Immature natural killer cell (primary cell): ENCODE data around the gene NSF. TPM values are rescaled to one million over a fixed set of nuclear protein-coding genes. Genes with fewer than 3 reads are reported as not detected.

Experiments
- DNase-seq, 3 donors: peaks; one replicate each; pipeline ENCODE4 v3.0.0; 2022; ENCODE audit warnings: mixed read lengths in 1 of 3
- H3K27ac Mint-ChIP-seq, 6 donors: one replicate each; pipeline ENCODE4 v1.8.0; 2020; ENCODE audit warnings: mixed read lengths in 6 of 6, mild to moderate bottlenecking in 5 of 6, inconsistent platforms in 4 of 6, moderate library complexity in 3 of 6
- H3K27me3 Mint-ChIP-seq, 3 donors: one replicate each; pipeline ENCODE4 v1.8.0; 2020 to 2021; ENCODE audit warnings: low read depth in 3 of 3, mild to moderate bottlenecking in 3 of 3, mixed read lengths in 3 of 3, moderate library complexity in 3 of 3, inconsistent platforms in 1 of 3
- H3K36me3 Mint-ChIP-seq, 3 donors: one replicate each; pipeline ENCODE4 v1.8.0; 2020; ENCODE audit warnings: mixed read lengths in 3 of 3, inconsistent platforms in 2 of 3, mild to moderate bottlenecking in 2 of 3
- H3K4me1 Mint-ChIP-seq, 2 donors: one replicate each; pipeline ENCODE4 v1.8.0; 2020; ENCODE audit warnings: inconsistent platforms in 2 of 2, mild to moderate bottlenecking in 2 of 2, mixed read lengths in 2 of 2, moderate library complexity in 1 of 2
- H3K4me3 Mint-ChIP-seq, 5 donors: one replicate each; pipeline ENCODE4 v1.8.0; 2020; ENCODE audit warnings: mild to moderate bottlenecking in 5 of 5, mixed read lengths in 5 of 5, inconsistent platforms in 3 of 5, moderate library complexity in 3 of 5
- H3K9me3 Mint-ChIP-seq, 6 donors: one replicate each; pipeline ENCODE4 v1.8.0; 2020; ENCODE audit warnings: mild to moderate bottlenecking in 6 of 6, mixed read lengths in 6 of 6, inconsistent platforms in 4 of 6, moderate library complexity in 3 of 6
- polyA plus RNA-seq, 3 donors: library from polyadenylated mRNA; unstranded; fragments of 300-500 nt; fragmentation: Illumina TruSeq; gene quantifications; one replicate each; pipeline ENCODE4 v1.2.3, GENCODE V29; 2021

Gene NSF
- polyA plus RNA-seq, 3 donors from 2014 or later, result 8.3 to 22.0 (median 10.3) TPM

- peaks cover 0 to 3% (median 0%) of the 10 kb centered on the region in 3 donors for H3K27me3 Mint-ChIP-seq
- no peak overlapping the region for H3K27ac Mint-ChIP-seq
- DNase-seq, result no peak
- H3K36me3 Mint-ChIP-seq, result peaks cover 14 to 27% (median 19%) of the 10 kb centered on the region in 3 donors
- no peaks in the 10 kb centered on the region for H3K4me1 Mint-ChIP-seq
- no peak overlapping the region for H3K4me3 Mint-ChIP-seq
- H3K9me3 Mint-ChIP-seq, result no peaks in the 10 kb centered on the region
Measured at GRCh38 chr17:46719891-46720290, 129.4 kb downstream of the NSF start.

- Mint-ChIP-seq H3K27me3 (peaks cover 0 to 3% (median 0%) of the 10 kb centered on the region in 3 donors), H3K36me3 (peaks cover 14 to 27% (median 19%) of the 10 kb centered on the region in 3 donors), H3K4me3 (no peak overlapping the region), H3K9me3 (no peaks in the 10 kb centered on the region), H3K4me1 (no peaks in the 10 kb centered on the region), H3K27ac (no peak overlapping the region)
- no peak for DNase-seq
Measured at GRCh38 chr17:46720408-46720807, 129.9 kb downstream of the NSF start.

GRCh38 chr17:46722662-46723285 lies 132.3 kb downstream of the NSF start:
- H3K27me3 Mint-ChIP-seq, result peaks cover 0 to 2% (median 0%) of the 10 kb centered on the region in 3 donors
- H3K4me1 Mint-ChIP-seq, result no peaks in the 10 kb centered on the region
- H3K36me3 Mint-ChIP-seq, result peaks cover 10 to 27% (median 16%) of the 10 kb centered on the region in 3 donors
- no peak overlapping the region for H3K4me3 Mint-ChIP-seq
- H3K9me3 Mint-ChIP-seq, result no peaks in the 10 kb centered on the region
- H3K27ac Mint-ChIP-seq, result no peak overlapping the region
- no peak for DNase-seq

- H3K4me3 Mint-ChIP-seq, result no peak overlapping the region
- H3K9me3 Mint-ChIP-seq, result no peaks in the 10 kb centered on the region
- H3K27ac Mint-ChIP-seq, result no peak overlapping the region
- no peaks in the 10 kb centered on the region for H3K4me1 Mint-ChIP-seq
- DNase-seq, result no peak
- peaks cover 0 to under 1% (median 0%) of the 10 kb centered on the region in 3 donors for H3K27me3 Mint-ChIP-seq
- peaks cover 7 to 38% (median 29%) of the 10 kb centered on the region in 3 donors for H3K36me3 Mint-ChIP-seq
Measured at GRCh38 chr17:46726206-46726605, 135.7 kb downstream of the NSF start.

- Mint-ChIP-seq H3K9me3 (no peaks in the 10 kb centered on the region), H3K27me3 (no peaks in the 10 kb centered on the region), H3K4me1 (no peaks in the 10 kb centered on the region), H3K36me3 (peaks cover 3 to 41% (median 33%) of the 10 kb centered on the region in 3 donors), H3K4me3 (no peak overlapping the region), H3K27ac (no peak overlapping the region)
- DNase-seq, result no peak
Measured at GRCh38 chr17:46727572-46728348, 137.3 kb downstream of the NSF start.

GRCh38 chr17:46730026-46730425 lies 139.6 kb downstream of the NSF start:
- H3K36me3 Mint-ChIP-seq, result peaks cover 9 to 42% (median 23%) of the 10 kb centered on the region in 3 donors
- no peak overlapping the region for H3K27ac Mint-ChIP-seq
- H3K4me3 Mint-ChIP-seq, result no peak overlapping the region
- no peaks in the 10 kb centered on the region for H3K9me3 Mint-ChIP-seq
- no peaks in the 10 kb centered on the region for H3K4me1 Mint-ChIP-seq
- no peak for DNase-seq
- H3K27me3 Mint-ChIP-seq, result no peaks in the 10 kb centered on the region

GRCh38 chr17:46730679-46731078 lies 140.2 kb downstream of the NSF start:
- Mint-ChIP-seq H3K4me3 (no peak overlapping the region), H3K4me1 (no peaks in the 10 kb centered on the region), H3K27me3 (peaks cover 0 to 2% (median 0%) of the 10 kb centered on the region in 3 donors), H3K36me3 (peaks cover 9 to 42% (median 23%) of the 10 kb centered on the region in 3 donors), H3K9me3 (no peaks in the 10 kb centered on the region), H3K27ac (no peak overlapping the region)
- no peak for DNase-seq

- Mint-ChIP-seq H3K9me3 (no peaks in the 10 kb centered on the region), H3K4me3 (no peak overlapping the region), H3K4me1 (no peaks in the 10 kb centered on the region), H3K27ac (no peak overlapping the region), H3K36me3 (peaks cover 9 to 35% (median 23%) of the 10 kb centered on the region in 3 donors), H3K27me3 (peaks cover 0 to 2% (median 0%) of the 10 kb centered on the region in 3 donors)
- DNase-seq, result no peak
Measured at GRCh38 chr17:46732160-46732559, 141.7 kb downstream of the NSF start.

GRCh38 chr17:46732754-46733398 lies 142.4 kb downstream of the NSF start:
- H3K27me3 Mint-ChIP-seq, result peaks cover 0 to 2% (median 0%) of the 10 kb centered on the region in 3 donors
- DNase-seq, result no peak
- H3K9me3 Mint-ChIP-seq, result no peaks in the 10 kb centered on the region
- peaks cover 13 to 35% (median 23%) of the 10 kb centered on the region in 3 donors for H3K36me3 Mint-ChIP-seq
- no peak overlapping the region for H3K27ac Mint-ChIP-seq
- H3K4me3 Mint-ChIP-seq, result no peak overlapping the region
- H3K4me1 Mint-ChIP-seq, result no peaks in the 10 kb centered on the region

- H3K4me1 Mint-ChIP-seq, result no peaks in the 10 kb centered on the region
Measured at GRCh38 chr17:46733837-46734475, 143.5 kb downstream of the NSF start.

GRCh38 chr17:46736100-46736499 lies 145.6 kb downstream of the NSF start:
- Mint-ChIP-seq H3K36me3 (peaks cover 7 to 27% (median 10%) of the 10 kb centered on the region in 3 donors), H3K27ac (no peak overlapping the region), H3K4me3 (no peak overlapping the region), H3K27me3 (peaks cover 0 to 2% (median 0%) of the 10 kb centered on the region in 3 donors), H3K4me1 (no peaks in the 10 kb centered on the region), H3K9me3 (no peaks in the 10 kb centered on the region)
- no peak for DNase-seq

More at GRCh38 chr17:46733837-46734475, 143.5 kb downstream of the NSF start:
- no peaks in the 10 kb centered on the region for H3K9me3 Mint-ChIP-seq
- no peak overlapping the region for H3K27ac Mint-ChIP-seq
- no peak for DNase-seq
- H3K4me3 Mint-ChIP-seq, result no peak overlapping the region
- H3K36me3 Mint-ChIP-seq, result peaks cover 13 to 35% (median 22%) of the 10 kb centered on the region in 3 donors
- peaks cover 0 to 2% (median 0%) of the 10 kb centered on the region in 3 donors for H3K27me3 Mint-ChIP-seq

- DNase-seq, result no peak
- Mint-ChIP-seq H3K4me1 (no peaks in the 10 kb centered on the region), H3K4me3 (no peak overlapping the region), H3K36me3 (peaks cover 4 to 22% (median 10%) of the 10 kb centered on the region in 3 donors), H3K9me3 (no peaks in the 10 kb centered on the region), H3K27me3 (peaks cover 0 to 2% (median 0%) of the 10 kb centered on the region in 3 donors), H3K27ac (no peak overlapping the region)
Measured at GRCh38 chr17:46737326-46737725, 146.9 kb downstream of the NSF start.

GRCh38 chr17:46738544-46738943 lies 148.1 kb downstream of the NSF start:
- no peak overlapping the region for H3K27ac Mint-ChIP-seq
- H3K4me3 Mint-ChIP-seq, result no peak overlapping the region
- no peaks in the 10 kb centered on the region for H3K9me3 Mint-ChIP-seq
- peaks cover 0 to 3% (median 0%) of the 10 kb centered on the region in 3 donors for H3K27me3 Mint-ChIP-seq
- no peak for DNase-seq
- H3K36me3 Mint-ChIP-seq, result peaks cover 0 to 14% (median 7%) of the 10 kb centered on the region in 3 donors
- no peaks in the 10 kb centered on the region for H3K4me1 Mint-ChIP-seq
